A673 (cell line): ENCODE measurements around the gene MSI2.

ENCODE experiments used
- CTCF ChIP-seq: fragments of 300-800, 200-600 bp; sonication (generic); conservative IDR thresholded peaks from 2 replicates; pipeline ENCODE4 v1.5.1; 2017; ENCODE audit warnings: low read depth, mild to moderate bottlenecking, antibody characterized with exemption, low read length, moderate library complexity, mixed read lengths
- EZH2 ChIP-seq: fragments of 200-600 bp; sonication (generic); IDR thresholded peaks from 2 replicates; pipeline ENCODE4 v1.6.1; 2017; ENCODE audit warnings: borderline replicate concordance, low read depth, mild to moderate bottlenecking, mixed read lengths, antibody characterized with exemption, low read length; ENCODE audit not compliant: poor library complexity, severe bottlenecking

- TF ChIP-seq CTCF (no peak), EZH2 (no peak)
Observed at GRCh38 chr17:57665696-57666095, 409.4 kb downstream of the MSI2 start.
